ENCODE data around the gene STPG1.

The STPG1 gene

DNA sequence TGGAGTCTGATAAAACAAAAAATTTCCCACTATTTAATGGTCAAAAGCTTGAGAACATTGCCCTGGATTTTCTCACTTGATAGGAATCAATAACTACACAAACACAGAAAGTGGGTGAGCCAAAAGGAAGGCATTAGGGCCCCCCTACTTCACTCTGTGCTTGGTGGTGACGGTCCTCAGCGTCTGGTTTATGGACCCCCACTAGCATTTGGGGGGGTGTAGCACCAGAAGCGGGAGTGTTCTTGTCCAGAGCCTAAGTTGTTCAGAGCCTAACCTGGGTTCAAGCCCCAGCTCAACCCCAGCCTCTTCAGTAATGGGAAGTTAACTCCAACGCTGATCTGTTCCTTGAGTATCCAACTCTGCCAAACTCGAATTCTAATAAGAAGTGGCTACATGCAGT lies 33.1 kb downstream of the STPG1 start:
- TF ChIP-seq, protein P1, sequence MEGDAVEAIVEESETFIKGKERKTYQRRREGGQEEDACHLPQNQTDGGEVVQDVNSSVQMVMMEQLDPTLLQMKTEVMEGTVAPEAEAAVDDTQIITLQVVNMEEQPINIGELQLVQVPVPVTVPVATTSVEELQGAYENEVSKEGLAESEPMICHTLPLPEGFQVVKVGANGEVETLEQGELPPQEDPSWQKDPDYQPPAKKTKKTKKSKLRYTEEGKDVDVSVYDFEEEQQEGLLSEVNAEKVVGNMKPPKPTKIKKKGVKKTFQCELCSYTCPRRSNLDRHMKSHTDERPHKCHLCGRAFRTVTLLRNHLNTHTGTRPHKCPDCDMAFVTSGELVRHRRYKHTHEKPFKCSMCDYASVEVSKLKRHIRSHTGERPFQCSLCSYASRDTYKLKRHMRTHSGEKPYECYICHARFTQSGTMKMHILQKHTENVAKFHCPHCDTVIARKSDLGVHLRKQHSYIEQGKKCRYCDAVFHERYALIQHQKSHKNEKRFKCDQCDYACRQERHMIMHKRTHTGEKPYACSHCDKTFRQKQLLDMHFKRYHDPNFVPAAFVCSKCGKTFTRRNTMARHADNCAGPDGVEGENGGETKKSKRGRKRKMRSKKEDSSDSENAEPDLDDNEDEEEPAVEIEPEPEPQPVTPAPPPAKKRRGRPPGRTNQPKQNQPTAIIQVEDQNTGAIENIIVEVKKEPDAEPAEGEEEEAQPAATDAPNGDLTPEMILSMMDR (IDR thresholded peaks at IDR 0.05; ENCODE audit: low read depth, low read length), result no peak

DNA sequence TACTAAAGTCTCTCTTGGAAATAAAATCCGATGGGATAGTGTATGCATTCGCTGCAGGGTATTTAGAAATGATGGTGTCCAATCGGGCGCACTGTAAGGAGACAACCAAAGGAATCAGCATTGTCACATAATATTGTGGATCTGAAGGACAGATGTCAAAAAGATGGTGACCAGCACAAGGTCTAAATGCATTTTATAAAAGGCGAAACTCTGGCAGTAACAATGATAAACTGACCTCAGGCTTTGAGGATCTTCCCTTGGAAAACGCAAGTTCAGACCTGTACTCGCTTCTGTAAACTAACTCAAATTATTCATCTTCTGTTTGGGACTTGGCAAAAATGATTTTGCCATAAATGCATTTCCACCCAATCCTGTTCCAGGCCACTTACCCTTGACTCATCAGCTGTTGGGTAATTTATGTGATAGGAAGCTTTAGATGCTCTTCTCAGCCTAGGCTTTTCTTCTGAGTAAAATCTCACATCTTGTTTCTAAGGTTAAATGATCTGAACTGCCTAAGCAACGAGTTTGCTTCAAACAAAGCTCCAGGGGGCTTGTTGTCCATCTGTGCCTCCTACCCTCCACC lies 33.8 kb downstream of the STPG1 start:
- no peak for DNase-seq (ENCODE audit: extremely low read depth, low read depth)

More for the DNA sequence above, 33.1 kb downstream of the STPG1 start:
- DNase-seq (ENCODE audit: extremely low read depth, low read depth), result no peak

GRCh38 chr1:24374891-24375786 lies 38.4 kb downstream of the STPG1 start:
- DNase-seq (ENCODE audit: extremely low read depth, low read depth), result no peak
- TF ChIP-seq, protein P1 (IDR thresholded peaks at IDR 0.05; ENCODE audit: low read depth, low read length), result no peak

More for the DNA sequence above, 33.8 kb downstream of the STPG1 start:
- TF ChIP-seq, protein P1 (IDR thresholded peaks at IDR 0.05; ENCODE audit: low read depth, low read length), result no peak

DNA sequence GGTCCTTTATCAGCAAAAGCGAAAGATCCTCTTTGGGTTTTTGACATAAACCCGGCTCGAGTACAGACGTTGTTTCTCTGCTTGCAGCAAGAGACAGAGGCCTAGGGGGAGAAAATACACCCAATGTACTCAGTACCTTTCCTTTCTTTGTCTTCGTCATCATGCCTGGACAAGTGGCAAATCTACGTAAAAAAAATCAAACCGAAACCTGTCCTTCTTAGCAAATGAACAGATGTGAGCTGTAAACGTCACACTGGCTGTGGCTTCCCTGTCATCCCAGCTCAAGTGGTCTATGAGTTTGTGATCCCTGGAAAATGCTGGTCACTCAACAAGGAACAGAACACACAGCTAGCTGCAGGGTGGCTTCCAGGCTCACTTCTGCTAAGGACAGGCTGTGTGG lies 39.9 kb downstream of the STPG1 start:
- TF ChIP-seq, protein P1 (IDR thresholded peaks at IDR 0.05; ENCODE audit: low read depth, low read length), result no peak
- no peak for DNase-seq (ENCODE audit: extremely low read depth, low read depth)

- DNase-seq (ENCODE audit: extremely low read depth, low read depth), result no peak
These were observed 40.5 kb downstream of the STPG1 start for GRCh38 chr1:24373044-24373443.

GRCh38 chr1:24369801-24370200 lies 43.8 kb downstream of the STPG1 start:
- DNase-seq (ENCODE audit: extremely low read depth, low read depth), result no peak
- TF ChIP-seq, protein P1 (IDR thresholded peaks at IDR 0.05; ENCODE audit: low read depth, low read length), result no peak

More at GRCh38 chr1:24373044-24373443, 40.5 kb downstream of the STPG1 start:
- TF ChIP-seq, protein P1 (IDR thresholded peaks at IDR 0.05; ENCODE audit: low read depth, low read length), result no peak

- no peak for DNase-seq (ENCODE audit: extremely low read depth, low read depth)
- TF ChIP-seq, protein P1 (IDR thresholded peaks at IDR 0.05; ENCODE audit: low read depth, low read length), result no peak
These were observed 44.4 kb downstream of the STPG1 start for GRCh38 chr1:24369199-24369598.
